IPS-11a (cell line): ENCODE data around the gene AKNA.

Experiments used
- H3K4me3 ChIP-seq: one replicate; pipeline ENCODE4 v1.5.1; 2013; ENCODE audit warnings: low read depth, low read length, control low read depth

The AKNA gene

DNA sequence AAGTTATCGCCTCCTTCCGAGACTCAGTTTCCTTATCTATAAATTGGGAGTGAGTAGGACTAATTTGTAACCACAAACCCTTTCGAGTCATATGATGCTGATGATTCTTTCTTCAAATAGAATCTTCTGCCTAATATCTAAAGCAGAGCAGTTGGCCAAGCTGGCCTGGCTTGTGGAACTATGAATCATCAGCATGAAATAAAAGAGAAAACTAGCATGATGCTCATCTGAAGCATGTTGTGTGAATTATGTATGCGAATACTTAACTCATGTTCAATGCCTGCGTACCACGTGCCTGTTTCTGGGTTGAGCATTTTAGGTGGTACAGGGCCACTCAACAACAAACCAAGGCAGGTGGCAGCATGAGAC is 79.9 kb downstream of the AKNA start:
- H3K4me3 ChIP-seq: no peak overlapping the region

DNA sequence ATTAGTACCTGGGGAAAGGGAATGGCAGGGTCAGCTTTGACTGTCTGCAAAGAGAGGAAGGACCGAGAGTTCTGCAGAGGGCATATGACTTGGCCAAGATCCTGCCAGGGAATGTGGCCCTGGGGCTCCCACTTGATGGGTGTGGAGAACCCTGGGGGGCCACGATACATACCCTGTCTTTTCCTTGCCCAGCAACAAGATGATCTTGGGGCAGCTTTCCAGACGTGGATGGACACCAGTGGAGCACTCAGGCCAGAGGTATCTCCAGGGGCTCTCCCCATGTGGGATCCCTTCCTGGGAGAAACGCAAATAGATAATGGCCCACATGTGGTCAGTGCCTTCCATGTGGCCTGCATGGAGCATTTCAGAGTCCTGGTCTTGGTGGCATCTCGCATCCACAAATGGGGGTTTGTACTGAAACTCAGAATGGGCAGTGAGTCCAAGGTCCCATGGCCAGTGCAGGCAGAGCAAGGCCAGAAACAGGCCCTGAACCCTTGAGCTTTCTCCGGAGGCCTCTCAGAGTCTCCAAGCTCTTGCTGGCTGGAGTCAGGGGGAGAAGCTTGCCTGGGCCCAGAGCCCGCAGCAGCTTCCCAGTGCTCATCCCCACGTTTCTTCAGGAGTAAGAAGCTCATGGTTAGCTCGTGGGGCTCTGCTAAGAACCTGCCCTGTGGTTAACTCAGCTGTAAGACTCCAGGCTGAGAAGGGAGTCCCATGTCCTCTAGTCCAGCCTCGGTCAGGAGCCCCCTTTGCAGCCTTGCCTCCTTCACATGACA is 83.2 kb downstream of the AKNA start:
- no peak overlapping the region for H3K4me3 ChIP-seq

DNA sequence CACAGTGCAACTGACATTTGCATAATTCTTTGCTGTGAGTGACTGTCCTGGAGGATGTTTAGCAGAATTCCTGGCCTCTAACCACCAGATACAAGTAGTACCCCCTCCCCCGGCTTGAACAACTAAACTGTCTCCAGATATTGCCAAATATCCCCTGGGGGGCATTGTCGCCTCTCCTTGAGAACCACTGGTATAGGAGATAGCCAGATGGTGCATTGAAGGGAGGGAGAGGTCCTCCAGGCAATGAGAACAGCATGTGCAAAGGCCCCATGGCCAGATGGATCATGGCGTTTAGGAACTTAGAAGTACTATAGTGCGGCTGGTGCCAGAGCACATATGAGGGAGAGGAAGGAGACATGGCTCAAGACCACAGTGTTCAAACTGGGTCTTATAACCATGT is 83.8 kb downstream of the AKNA start:
- no peak overlapping the region for H3K4me3 ChIP-seq

DNA sequence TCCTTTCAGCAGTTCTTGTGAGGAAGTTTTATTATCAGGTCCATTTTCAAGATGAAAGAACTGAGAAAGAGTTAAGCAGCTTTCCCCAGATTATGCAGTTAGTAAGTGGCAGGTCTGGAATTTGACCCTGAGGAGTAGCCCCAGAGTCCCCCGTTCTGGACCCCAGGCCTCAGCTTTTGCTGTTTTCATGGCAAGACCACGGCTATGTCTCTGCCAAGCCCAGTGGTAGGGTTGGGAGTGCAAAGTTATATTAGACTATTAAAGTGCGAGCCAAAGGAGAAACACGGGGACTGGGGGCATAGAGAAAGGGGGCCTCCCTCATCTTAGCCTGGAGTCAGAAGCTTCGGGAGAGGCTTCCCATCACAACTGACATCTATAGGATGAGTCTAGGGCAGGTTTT is 84.2 kb downstream of the AKNA start:
- H3K4me3 ChIP-seq: no peak overlapping the region

DNA sequence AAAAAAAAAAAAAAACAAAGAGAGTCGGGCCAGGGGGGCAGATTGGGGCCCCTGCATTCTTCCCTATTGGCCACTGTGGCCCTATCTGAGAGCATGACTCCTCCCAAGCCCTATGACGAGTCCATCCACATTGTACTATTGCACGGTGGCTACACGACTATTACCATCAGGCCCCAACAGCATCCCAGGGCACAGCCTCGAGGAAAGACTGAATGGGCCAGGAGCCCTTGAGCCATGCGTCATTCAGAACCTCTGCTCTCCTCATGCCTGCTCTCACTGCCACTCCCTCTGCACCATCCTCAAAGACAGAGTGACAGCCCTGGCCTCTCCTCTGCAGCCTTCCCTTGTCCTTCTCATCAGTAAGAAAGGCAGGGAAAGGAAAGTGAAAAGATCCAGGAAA is 85.1 kb downstream of the AKNA start:
- H3K4me3 ChIP-seq: no peak overlapping the region

DNA sequence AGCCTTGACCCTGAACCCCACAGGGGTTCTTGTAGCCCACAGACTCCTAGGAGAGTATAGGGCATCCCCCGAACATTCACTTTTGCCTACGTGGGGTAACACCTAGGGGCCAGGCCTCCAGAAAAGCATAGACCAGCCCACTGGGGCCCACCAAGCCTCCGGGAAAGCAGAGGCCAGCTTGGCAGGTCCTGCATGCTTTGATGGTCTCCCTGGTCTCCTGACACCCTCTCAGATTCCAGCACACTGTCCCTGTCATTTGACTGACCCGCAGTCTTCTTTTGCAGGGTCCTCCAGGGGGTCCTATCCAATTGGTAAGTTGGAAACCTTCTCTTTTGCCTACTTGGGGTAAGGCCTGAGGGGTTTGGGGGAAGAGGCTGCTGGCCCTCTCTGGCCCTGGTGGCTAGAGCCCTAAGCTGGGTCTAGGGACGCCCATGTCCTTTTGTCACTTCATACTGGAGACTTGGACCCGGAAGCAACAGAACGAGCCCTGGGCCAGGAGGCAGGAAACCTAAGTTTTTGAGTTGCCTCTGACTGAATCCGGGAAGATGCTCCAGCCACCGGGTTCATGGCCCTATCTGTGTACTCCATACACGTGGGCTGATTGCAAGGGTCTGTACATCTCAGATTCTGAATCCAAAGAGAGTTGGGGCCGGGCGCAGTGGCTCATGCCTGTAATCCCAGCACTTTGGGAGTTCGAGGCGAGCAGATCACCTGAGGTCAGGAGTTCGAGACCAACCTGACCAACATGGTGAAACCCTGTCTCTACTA is 85.8 kb downstream of the AKNA start:
- H3K4me3 ChIP-seq: no peak overlapping the region

DNA sequence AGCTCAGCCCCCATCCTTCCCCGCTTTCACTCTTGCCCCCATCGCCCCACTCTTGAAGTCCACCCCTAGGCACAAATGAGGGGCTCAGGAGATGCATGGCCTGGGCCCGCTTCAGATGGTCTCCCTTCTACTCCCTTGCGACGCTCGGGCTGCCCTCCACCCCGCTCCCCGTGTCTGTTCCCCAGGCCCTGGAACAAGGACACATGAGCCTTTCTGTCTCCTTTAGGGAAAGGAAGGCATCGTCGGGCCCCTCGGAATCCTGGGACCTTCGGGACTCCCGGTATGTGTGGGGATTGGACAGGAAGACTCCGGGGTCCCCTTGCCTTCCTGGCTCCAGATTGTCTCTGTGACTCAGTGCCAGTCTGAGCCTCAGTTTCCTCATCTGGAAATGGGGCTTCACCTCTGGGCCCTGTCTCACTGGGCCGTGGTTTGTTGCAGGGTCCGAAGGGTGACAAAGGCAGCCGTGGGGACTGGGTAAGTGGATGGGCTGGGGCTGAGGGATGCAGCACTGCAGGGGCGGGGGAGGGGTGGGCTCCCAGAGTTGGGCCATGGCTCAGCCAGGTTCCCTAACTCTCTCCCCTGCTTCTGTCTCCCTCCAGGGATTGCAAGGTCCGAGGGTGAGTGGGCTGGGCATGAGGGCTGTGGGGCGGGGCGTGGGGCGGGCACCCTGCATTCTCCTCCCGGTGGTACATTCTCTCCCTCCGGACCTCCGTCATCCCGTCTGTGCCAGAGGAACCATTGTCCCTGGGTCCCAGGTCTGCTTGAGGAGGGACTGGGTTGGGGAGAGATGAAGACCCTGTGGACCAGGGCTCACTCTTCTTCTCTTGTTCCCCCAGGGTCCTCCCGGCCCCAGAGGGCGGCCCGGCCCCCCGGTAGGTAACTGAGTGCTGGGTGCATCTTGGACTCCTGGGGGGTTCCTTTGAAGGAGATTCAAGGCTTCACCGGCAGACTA is 86.7 kb downstream of the AKNA start:
- no peak overlapping the region for H3K4me3 ChIP-seq

DNA sequence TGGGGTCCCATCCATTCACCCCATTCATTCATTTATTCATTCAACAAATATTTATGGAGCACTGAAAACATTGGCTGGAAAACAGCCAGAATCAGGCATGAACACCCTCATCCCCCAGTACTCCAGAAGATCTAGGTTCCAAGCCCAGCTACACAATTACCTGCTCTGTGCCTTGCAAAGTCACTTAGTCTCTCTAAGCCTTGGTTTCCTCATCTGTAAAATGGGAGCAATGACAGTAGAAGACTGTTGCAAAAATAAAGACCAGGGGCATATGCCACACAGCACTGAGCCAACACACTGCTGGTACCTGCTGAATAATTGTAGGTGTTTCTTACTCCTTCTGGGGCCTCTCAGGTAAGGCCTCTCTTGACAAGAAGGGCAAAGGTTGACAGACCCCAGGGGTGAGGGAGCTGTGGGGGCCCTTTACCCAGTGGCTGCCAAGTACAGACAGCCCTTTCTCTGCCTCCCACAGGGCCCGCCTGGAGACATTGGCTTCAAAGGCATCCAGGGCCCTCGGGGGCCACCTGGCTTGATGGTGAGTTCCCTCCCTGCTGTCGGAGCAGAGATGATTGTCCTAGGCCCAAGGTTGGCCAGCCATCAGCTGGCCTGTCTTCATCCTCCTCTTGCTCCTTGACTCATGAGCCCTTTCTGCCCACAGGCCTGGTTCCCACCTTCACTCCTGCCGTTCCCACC is 87.5 kb downstream of the AKNA start:
- no peak overlapping the region for H3K4me3 ChIP-seq

DNA sequence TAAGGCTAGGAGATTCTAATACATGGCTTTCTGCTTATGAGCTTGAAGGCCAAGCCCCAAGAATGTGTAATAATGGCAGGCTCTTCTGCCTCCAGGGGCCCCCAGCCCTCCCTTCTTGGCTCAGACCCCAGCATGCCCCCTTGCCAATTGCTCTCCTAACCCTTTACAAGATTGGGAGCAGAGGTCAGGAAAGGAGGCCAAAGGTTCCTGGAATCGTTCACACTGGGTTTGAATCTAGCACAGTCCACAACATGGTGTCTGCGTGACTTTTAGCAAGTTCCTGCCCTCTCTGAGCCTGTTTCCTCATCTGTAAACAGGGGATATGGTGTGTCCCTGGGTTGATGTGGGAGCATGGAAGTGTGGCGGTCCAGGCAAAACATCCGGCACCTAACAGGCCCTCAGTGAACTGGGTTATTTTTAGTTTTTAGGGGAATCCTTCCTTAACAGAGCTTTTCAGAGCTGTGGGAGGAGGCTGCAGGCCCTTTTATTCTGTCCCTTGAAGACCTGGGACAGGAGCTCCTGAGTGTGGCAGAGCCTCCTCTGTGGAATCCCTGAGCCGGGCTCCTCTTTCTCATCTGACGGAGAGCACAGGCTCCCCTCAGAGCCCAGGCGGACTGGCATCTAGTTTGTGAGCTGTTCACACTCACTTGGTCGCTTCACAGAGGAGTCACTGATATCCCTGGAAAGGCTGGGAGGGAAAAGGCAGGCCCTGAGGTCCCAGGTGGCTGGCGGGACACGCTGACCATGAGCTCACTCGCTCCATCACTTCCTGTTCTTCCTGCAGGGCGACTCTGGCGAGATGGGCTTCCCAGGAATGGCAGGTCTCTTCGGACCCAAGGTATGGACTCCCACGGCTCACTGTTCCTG is 88.3 kb downstream of the AKNA start:
- H3K4me3 ChIP-seq: no peak overlapping the region

DNA sequence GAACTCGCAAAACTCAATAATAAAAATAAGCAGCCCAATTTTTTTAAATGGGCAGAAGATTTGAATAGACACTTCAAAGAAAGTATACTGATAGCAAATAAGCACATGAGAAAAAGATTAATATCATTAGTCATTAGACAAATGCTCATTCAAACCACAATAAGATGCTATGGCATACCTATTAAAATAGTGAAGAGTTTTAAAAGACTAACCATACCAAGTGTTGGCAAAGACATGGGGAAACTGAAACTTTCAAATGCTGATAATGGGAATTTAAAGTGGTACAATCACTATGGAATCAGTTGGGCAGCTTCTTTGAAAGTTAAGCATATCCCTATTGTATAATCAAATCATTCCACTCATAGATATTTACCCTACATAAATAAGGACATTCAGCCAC is 91.4 kb downstream of the AKNA start:
- H3K4me3 ChIP-seq: no peak overlapping the region

DNA sequence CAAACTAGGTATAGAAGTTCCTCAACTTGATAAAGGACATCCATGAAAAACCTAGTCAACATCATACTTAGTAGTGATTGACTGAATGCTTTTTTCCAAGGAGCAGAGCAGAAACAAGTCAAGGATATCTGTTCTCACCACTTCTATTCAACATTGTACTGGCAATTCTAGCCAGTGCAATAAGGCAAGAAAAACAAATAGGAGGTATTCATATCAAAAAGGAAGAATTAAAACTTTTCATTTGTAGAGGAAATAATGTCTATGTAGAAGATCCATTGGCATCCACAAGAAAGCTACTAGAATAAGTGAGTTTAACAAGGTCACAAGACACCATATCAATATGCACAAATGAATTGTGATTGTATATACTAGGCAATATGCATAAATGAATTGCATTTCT is 93.1 kb downstream of the AKNA start:
- H3K4me3 ChIP-seq: no peak overlapping the region

DNA sequence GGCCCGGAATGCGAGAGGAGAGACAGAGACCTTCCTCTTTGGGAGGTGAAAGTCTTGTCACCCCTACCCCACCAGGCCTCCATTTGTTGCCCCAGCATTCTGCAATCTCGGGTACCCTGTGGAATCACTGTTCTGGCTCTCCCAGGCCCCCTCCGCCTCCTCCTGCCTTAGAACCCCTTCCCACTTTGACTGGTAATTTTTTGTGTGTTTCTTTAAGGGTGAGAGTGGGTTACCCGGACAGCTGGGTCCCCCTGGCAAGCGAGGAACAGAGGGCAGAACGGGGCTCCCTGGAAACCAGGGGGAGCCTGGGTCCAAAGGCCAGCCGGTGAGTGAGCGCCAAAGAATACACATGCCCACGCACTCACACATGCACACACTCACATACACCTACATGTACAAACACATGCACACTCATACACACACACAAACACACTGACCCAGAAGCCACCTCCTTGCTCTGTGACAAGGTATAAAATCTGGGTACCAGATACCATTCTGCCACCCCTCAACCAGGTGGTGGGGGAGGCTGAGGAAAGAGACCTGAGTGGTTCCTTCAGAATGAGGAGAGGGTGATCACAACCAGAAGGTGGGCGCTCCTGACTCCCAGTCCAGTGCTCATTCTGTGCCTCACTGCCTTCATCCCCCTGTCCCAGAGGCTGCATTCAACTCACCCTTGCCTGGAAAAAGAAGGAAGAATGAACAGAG is 95.7 kb downstream of the AKNA start:
- H3K4me3 ChIP-seq: no peak overlapping the region

DNA sequence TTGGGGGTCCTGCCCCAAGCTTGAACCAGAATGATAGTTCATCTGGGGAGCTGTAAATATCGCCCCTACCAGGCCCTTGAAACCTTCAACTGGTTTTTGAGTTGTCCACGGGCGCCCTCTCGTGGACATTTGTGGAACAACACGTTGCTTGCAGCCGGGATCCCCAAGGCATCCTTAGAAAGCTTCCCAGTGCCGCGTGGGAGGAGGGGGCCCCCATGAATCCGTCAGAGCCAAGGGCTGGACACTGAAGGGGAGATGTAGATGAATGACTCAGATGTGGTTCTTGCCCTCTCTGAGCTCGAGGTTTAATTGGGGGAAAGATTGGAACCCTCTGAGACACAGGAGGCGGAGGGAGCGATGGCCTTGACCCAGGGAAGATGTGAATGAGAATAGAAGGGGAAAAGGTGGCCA is 96.7 kb downstream of the AKNA start:
- no peak overlapping the region for H3K4me3 ChIP-seq

DNA sequence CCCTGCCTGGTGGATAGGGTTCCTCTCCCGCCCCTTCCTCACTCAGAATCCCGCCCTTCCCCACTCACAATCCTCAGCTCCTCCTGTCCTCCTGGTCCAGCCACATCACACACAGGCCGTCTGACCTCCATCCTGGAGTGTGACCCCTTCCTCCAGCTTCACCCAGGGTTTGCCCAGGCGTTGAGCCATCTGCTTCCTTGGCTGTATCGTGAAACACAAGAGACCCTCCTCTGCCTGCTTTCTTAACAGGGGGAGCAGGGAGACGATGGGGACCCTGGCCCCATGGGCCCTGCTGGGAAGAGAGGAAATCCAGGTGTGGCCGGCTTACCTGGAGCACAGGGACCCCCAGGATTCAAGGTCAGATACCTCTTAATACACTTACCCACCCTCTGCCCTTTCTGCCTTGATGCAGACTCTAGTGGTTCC is 97.2 kb downstream of the AKNA start:
- no peak overlapping the region for H3K4me3 ChIP-seq

DNA sequence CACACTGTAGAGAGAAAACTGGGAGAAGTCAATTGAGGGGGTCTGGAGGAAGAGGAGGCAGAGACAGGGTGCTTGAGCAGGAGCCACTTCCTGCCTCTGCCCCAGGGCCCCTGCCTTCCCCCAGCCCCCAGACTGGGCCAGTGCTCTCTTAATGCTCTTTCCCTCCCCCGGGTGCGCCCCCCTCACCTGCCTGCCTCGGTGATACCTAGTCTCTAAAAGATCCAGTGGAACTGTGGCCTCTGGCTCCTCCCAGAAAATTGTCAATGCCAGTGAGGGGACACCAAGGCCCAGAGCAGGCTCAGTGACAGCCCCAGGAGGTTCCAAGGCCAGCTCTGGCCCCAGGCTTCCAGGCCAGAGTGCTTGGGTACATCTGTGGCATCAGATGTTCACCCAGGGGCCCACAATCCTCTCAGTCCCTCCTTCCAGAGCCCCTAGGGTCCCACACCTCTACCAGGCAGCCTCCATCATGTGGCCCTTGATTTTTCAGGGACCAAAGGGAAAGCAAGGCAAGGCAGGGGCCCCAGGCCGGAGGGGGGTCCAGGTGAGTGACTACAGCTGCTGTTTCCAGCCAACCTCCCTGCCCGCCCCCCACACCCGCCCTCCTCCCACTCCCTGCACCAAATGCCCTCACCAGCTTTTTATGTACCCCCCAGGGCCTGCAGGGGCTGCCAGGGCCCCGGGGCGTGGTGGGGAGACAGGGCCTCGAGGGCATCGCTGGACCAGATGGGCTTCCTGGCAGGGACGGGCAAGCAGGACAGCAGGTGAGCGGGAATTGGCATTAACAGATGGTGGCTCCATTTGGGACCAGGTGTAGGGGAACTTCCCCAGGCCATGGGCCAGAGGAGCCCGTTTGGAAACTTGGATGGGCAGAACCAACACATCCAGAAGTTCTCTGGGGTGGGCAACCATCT is 98.0 kb downstream of the AKNA start:
- no peak overlapping the region for H3K4me3 ChIP-seq

DNA sequence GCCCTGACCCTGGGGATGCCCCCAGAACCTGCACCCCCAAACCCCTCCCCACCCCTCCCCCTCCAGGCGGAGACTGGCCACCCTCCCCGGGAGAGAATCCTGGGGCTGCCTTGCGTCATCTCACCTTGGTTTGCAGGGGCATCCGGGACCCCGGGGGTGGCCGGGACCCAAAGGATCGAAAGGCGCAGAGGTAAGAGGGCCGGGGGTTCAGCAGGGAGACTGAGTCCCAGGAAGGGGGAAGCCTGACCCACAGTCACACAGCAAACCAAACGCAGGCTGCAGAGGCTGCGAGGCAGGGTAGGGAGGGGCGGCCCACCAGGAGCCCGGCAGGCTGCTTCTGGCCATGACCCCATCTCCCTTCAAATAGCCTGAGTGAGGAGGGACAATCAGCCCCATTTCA is 98.7 kb downstream of the AKNA start:
- H3K4me3 ChIP-seq: no peak overlapping the region

DNA sequence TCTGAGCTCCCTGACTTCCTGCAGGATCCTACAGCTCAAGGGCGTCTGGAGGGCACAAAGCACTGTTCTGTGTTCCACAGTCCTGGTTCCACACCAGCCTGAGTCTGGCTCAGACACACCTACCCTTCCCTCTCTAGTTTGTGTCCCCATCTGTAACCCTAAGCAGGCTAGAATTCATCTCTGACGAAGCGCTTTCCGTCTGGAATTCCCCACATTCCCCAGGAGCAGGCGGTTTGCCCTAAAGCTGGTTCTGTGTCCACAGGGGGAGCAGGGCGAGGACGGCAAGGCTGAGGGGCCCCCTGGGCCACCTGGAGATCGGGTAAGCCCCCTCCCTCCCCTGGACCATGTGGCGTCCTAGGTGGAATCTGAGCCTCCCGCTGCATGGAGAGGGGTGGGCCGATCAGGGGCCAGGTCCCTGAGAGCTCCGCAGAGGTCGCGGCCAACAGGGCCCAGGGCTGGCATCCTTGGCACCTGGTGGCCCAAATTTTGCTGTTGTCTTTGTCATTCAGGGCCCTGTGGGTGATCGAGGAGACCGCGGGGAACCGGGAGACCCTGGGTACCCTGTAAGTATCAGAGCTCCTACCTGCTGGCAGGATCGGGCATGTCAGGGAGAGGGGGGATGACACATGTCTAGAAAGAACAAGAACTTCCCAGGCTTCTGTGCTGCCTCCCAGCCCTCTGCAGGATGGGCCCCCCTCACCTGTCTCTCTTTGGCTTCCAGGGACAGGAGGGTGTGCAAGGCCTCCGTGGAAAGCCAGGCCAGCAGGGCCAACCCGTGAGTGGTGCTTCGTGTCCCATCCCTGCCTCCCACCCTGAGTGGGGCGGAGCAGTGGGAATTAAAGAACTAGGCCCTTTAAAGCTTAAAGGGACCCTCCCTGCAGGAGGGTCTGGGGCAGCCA is 99.3 kb downstream of the AKNA start:
- no peak overlapping the region for H3K4me3 ChIP-seq
